SK-N-MC (cell line): Measurements from ENCODE around the gene FNDC10.
"Not testable (repeated sequence)": the region's sequence is repeated elsewhere in the genome, so short reads cannot be mapped to it uniquely, and the experiment has no call there.

Experiments used
- DNase-seq: peaks from one replicate; pipeline ENCODE4 v3.0.0-alpha.2; 2011; ENCODE audit warnings: low read depth, low spot score
- H3K27ac ChIP-seq: fragments of 200-600 bp; sonication (generic); 2 replicates; pipeline ENCODE4 v1.5.1; 2016; ENCODE audit warnings: mixed run types
- H3K36me3 ChIP-seq: fragments of 200-600 bp; sonication (generic); 2 replicates; pipeline ENCODE4 v1.6.1; 2017; ENCODE audit warnings: antibody characterized with exemption, low read length, mixed read lengths; ENCODE audit not compliant: insufficient read depth
- H3K4me3 ChIP-seq: fragments of 200-600 bp; sonication (generic); 2 replicates; pipeline ENCODE4 v1.5.1; 2016
- H3K9ac ChIP-seq: fragments of 200-600 bp; sonication (generic); 2 replicates; pipeline ENCODE4 v1.8.0; 2017; ENCODE audit warnings: mixed run types, mixed read lengths; ENCODE audit not compliant: insufficient read length
- H3K9me3 ChIP-seq: fragments of 200-600 bp; sonication (generic); 2 replicates; pipeline ENCODE4 v1.6.1; 2017; ENCODE audit warnings: low read depth, mild to moderate bottlenecking, antibody characterized with exemption, low read length, moderate library complexity, mixed read lengths
- EZH2 ChIP-seq: fragments of 200-600 bp; sonication (generic); IDR thresholded peaks from one replicate; pipeline ENCODE4 v1.6.1; 2017; ENCODE audit warnings: antibody characterized with exemption
- FOXP2 ChIP-seq: optimal IDR thresholded peaks from 2 replicates; pipeline ENCODE3; 2011; ENCODE audit warnings: mild to moderate bottlenecking, moderate library complexity; ENCODE audit not compliant: insufficient read depth; ENCODE audit errors: extremely low read length, control extremely low read depth
- POLR2AphosphoS5 ChIP-seq: IDR thresholded peaks from 2 replicates; pipeline ENCODE4 v1.6.1; 2012; ENCODE audit warnings: mild to moderate bottlenecking, low read depth, low read length, borderline replicate concordance

The FNDC10 gene

DNA sequence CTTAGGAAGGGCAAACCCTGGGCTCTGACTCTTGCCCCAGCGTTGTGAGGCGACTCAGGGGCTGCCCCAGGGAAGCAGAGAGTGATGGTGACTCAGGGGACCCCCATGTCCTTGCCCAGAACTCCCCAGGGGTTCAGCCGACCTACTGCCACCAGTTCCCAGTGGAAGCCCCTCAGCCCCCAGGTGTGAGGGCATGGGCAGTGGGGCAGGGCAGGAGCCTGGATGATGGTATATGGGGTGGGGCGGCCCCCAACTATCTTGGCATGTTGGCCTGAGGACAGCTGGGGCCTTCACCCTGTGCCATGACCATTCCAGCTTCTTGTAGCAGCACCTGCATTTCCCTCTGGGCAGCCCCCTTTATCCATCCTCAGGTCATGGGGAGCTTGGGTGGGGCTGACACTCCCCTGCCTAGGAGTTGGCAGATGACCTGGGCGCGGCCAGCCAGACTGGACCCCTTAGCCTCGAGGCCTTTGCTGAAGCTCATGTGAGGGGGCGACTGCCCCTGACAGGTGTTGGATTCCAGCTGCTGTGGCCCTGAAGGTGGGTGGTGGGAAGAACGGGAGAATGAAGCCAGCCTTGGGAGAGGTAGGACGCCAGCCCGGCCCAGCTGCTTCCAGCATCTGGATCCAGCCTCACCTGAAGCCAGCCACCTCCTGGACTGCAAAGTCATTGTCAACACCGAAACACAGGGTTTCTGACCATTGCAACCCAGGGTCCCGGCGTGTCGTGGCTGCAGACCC, 1.8 kb upstream of the FNDC10 start:
- no peaks in the 10 kb centered on the region for H3K36me3 ChIP-seq
- DNase-seq: no peak
- no peaks in the 10 kb centered on the region for H3K9me3 ChIP-seq
- no peak overlapping the region for H3K9ac ChIP-seq
- no peak overlapping the region for H3K4me3 ChIP-seq
- no peak overlapping the region for H3K27ac ChIP-seq
- TF ChIP-seq POLR2AphosphoS5 (no peak), FOXP2 (no peak), EZH2 (no peak)

DNA sequence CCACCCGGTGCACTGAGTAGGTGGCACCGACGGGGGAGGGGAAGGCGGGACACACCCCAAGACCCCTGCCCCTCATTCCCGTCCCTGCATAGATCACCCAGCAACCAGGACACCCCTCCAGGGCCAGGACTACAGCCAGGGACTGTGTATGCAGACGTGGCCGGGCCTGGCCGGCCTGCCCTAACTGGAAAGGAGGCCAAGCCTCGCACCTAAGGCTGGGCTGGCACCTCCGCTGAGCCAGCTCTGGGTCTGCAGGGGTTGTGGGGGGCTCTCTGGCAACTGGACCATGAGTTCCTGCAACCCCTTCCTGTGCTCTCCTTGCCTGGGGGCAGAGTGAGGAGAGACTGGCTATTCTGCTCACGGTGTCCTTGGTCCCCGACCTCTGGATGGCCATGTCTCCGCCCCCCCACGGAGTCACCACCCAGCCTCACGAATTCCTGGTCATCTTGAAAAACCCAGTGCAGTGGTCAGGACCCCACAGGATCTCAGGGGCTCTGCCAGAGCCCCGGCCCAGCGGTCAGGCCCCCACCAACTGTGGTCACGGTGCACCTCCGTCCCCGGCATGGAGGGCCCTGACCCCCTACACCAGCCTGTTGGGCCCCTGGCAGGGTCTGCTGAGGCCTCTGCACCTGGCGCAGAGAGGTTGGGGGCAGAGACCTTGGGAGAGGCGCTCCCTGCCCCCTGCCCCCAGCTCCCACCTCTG, 1.1 kb upstream of the FNDC10 start:
- H3K9ac ChIP-seq: no peak overlapping the region
- H3K9me3 ChIP-seq: no peaks in the 10 kb centered on the region
- no peak overlapping the region; the same call in 1 of the 2 replicates for H3K4me3 ChIP-seq
- H3K27ac ChIP-seq: no peak overlapping the region
- no peak for TF ChIP-seq POLR2AphosphoS5
- no peak for TF ChIP-seq EZH2
- no peak for TF ChIP-seq FOXP2
- no peak for DNase-seq
- no peaks in the 10 kb centered on the region for H3K36me3 ChIP-seq

DNA sequence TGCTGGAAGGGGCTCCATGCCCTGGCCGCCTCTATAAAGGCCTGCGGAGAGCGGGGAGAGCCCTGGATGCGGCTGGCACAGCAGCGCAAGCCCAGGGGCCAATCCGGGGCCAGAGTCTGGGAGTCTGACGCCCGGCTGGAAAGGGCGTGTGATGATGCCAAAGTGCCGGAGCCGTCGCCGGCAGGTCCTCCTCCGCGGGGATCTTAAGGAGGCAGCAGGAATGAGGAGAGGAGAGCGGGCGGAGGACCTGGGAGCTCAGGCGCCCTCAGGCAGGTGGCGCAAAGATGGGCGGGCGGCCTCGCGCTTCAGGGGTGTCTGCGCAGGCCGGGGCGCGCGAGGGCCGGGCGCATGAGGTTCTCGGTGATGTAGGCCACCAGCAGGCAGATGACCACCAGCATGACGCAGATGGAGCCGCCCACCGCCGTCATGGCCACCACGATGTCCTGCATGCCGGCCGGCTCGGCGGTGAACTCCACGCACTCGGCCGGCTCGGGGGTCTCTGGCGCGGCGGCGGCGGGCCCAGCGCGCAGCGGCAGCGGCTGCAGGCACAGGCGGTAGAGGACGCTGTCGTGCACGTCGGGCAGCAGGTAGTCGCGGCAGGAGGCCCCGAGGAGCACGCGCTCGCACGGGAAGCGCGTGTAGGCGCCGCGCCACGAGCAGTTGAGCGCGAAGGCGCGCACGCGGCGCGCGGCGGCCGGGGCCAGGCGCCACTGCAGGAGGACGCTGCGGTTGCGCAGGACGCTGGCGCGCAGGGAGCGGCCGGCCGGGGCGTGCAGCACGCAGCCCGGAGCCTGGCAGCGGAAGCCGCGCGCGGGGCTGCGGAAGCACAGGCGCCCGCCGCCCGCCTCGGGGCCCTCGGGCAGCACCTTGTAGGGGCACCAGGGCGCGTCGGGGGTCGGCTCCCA, 653 bp downstream of the FNDC10 start:
- no peak for DNase-seq
- Histone ChIP-seq H3K27ac (no peak overlapping the region), H3K9ac (no peak overlapping the region), H3K4me3 (peak overlapping the region; percentile 62), H3K9me3 (no peaks in the 10 kb centered on the region), H3K36me3 (no peaks in the 10 kb centered on the region)
- TF ChIP-seq POLR2AphosphoS5 (no peak), EZH2 (no peak), FOXP2 (no peak)

- H3K4me3 ChIP-seq: no peak overlapping the region
- H3K9ac ChIP-seq: no peak overlapping the region
- no peak for TF ChIP-seq FOXP2
- TF ChIP-seq POLR2AphosphoS5: no peak
- TF ChIP-seq EZH2: no peak
Measured at GRCh38 chr1:1598720-1599029, 1.3 kb downstream of the FNDC10 start.

DNA sequence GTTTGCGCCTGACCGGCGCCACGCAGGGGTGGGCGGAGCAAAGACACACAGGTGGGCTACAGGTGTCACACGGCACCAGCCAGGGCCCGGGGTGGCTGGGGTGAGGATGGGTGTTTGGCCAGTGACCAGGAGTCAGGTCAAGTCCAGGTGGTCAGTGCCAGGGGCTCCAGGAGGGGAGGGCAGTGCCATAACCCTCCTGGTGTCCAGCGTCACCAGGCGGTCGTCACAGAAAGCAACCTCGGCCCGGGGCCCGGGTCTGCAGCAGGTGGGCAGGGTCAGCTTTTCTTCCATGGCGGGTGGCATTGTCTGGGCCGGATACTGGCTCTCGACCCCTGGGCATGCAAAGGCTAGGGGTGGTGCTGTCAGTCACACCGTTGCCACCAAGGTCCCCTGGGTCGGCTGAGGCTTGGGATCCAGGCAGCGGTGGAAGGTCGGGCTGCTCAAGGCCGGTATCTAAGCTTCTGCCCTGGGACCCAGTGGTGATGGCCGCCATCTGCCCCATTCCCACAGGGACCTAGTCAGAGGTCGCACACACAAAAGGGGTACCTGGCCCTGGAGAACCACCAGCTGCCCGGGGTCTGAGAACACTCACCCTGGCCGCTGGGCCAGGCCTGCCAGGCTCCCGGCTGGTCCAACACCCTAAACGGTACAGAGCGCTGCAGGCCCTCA, 1.8 kb downstream of the FNDC10 start:
- Histone ChIP-seq H3K36me3 (no peaks in the 10 kb centered on the region), H3K9ac (no peak overlapping the region), H3K4me3 (no peak overlapping the region), H3K9me3 (no peaks in the 10 kb centered on the region), H3K27ac (no peak overlapping the region)
- TF ChIP-seq POLR2AphosphoS5 (no peak), EZH2 (no peak), FOXP2 (no peak)
- no peak for DNase-seq

More at GRCh38 chr1:1598720-1599029, 1.3 kb downstream of the FNDC10 start:
- DNase-seq: no peak
- no peak overlapping the region for H3K27ac ChIP-seq
- no peaks in the 10 kb centered on the region for H3K9me3 ChIP-seq
- H3K36me3 ChIP-seq: no peaks in the 10 kb centered on the region

DNA sequence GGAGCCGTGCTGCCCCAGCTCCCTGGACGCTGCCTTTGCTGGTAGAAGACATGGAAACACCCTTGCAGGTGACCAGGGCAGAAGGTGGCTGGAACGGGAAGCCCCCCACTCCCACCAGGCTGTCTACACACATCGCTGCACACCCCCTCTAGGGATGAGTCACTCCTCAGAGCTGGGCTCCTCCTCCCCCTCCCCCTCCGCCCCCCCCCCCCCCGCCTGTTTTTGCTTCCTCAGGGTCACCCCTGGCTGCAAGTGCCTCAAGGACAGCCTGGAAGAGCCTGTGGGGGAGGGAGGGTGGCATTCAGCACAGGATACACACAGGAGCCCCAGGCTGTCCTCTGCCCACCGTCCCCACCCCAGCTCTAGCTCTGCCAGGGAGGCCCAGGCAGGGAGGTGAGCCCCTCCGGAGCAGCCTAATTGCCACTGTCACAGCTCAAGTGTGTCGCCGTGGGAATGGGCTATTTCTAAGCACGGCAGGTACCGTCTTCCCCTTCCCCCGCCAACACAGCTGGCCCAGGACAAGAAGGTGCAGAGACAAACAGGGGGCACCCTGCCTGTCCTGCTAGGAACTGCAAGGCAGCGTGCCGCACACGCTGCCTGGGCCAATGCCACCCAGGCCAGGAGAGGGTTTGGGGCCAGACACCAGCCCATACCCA, 2.5 kb downstream of the FNDC10 start:
- no peaks in the 10 kb centered on the region for H3K36me3 ChIP-seq
- H3K9me3 ChIP-seq: no peaks in the 10 kb centered on the region
- TF ChIP-seq POLR2AphosphoS5 (no peak), FOXP2 (no peak), EZH2 (no peak)
- H3K9ac ChIP-seq: no peak overlapping the region
- H3K27ac ChIP-seq: no peak overlapping the region
- no peak overlapping the region for H3K4me3 ChIP-seq
- no peak for DNase-seq

DNA sequence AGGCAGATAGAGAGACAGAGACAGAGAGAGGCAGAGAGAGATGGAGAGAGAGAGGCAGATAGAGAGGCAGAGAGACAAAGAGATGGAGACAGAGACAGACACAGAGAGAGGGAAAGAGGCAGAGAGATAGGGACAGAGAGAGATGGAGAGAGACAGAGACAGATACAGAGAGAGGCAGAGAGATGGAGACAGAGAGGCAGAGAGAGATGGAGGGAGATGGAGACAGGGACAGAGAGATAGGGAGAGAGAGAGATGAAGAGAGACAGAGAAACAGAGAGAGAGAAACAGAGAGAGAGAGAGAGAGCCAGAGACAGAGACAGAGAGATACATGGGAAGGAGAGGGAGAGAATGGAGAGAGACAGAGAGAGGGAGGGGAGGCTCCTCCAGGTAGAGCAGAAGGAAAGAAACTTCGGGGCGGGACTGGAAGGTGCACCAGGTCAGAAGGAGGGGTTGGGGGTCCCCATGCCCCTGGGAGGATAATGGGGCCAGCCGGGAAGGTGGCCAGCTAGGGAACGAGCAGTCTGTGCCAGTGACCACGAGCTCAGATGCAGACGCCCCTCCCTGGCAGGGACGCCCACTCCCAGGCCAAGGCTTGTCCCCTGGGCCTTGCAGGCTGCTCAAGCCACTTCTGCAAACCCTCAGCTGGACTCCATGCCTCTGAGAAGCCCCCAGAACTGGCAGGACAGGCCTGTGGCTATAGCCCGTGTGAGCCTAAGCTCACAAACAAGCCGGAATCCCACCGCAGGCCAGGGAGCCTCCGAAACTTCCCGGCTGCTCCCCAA, 3.3 kb downstream of the FNDC10 start:
- Histone ChIP-seq H3K9me3 (no peaks in the 10 kb centered on the region), H3K36me3 (no peaks in the 10 kb centered on the region), H3K27ac (no peak overlapping the region), H3K4me3 (no peak overlapping the region), H3K9ac (no peak overlapping the region)
- no peak for TF ChIP-seq FOXP2
- no peak for TF ChIP-seq EZH2
- no peak for TF ChIP-seq POLR2AphosphoS5
- DNase-seq: no peak

- not testable (repeated sequence) for H3K9ac ChIP-seq
Measured at GRCh38 chr1:1595341-1595740, 4.6 kb downstream of the FNDC10 start.

More at GRCh38 chr1:1595341-1595740, 4.6 kb downstream of the FNDC10 start:
- H3K36me3 ChIP-seq, H3K9me3 ChIP-seq, H3K27ac ChIP-seq, DNase-seq, H3K4me3 ChIP-seq: not testable (repeated sequence)
